PFSK-1 (cell line): ENCODE results near the gene NACC2.

Experiments used
- POLR2AphosphoS5 ChIP-seq: IDR thresholded peaks from 2 replicates; pipeline ENCODE4 v1.6.1; 2012; ENCODE audit warnings: low read depth, mild to moderate bottlenecking, control low read depth, low read length, moderate library complexity
- TAF1 ChIP-seq: IDR thresholded peaks from 2 replicates; pipeline ENCODE4 v1.6.1; 2012; ENCODE audit warnings: low read length, control low read depth, borderline replicate concordance; ENCODE audit not compliant: insufficient read depth
- TF ChIP-seq, protein P1 (sequence below), 2 experiments: IDR thresholded peaks; 2 replicates each; pipeline versions ENCODE4 v1.6.1 to v1.8.0; 2011 to 2012; ENCODE audit warnings: low read depth in 2 of 2, low read length in 2 of 2, control low read depth in 1 of 2, inconsistent platforms in 1 of 2, mild to moderate bottlenecking in 1 of 2, moderate library complexity in 1 of 2; ENCODE audit not compliant: insufficient read depth in 1 of 2

DNA sequence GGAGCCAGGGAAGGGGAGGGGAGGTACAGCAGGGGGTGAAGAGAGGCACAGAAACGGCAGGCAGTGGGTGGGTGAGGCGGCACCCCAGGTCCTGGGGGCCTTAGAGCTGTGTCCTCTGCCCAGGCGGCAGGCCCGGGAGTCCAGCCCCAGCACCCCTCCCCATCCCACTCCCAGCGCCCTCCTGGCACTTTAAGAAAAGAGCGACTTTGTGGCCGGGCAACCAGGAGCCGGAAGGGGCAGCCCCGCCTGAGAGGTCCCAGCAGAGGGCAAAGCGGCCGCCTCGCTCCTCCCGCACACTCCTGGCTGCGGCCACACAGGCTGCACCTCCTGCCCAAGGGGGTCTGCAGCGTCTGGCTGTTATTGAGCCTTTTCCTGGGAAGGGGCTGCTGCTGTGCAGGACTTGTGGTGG lies 42.6 kb downstream of the NACC2 start:
- TF ChIP-seq POLR2AphosphoS5 (no peak), TAF1 (no peak)
- TF ChIP-seq, protein P1, sequence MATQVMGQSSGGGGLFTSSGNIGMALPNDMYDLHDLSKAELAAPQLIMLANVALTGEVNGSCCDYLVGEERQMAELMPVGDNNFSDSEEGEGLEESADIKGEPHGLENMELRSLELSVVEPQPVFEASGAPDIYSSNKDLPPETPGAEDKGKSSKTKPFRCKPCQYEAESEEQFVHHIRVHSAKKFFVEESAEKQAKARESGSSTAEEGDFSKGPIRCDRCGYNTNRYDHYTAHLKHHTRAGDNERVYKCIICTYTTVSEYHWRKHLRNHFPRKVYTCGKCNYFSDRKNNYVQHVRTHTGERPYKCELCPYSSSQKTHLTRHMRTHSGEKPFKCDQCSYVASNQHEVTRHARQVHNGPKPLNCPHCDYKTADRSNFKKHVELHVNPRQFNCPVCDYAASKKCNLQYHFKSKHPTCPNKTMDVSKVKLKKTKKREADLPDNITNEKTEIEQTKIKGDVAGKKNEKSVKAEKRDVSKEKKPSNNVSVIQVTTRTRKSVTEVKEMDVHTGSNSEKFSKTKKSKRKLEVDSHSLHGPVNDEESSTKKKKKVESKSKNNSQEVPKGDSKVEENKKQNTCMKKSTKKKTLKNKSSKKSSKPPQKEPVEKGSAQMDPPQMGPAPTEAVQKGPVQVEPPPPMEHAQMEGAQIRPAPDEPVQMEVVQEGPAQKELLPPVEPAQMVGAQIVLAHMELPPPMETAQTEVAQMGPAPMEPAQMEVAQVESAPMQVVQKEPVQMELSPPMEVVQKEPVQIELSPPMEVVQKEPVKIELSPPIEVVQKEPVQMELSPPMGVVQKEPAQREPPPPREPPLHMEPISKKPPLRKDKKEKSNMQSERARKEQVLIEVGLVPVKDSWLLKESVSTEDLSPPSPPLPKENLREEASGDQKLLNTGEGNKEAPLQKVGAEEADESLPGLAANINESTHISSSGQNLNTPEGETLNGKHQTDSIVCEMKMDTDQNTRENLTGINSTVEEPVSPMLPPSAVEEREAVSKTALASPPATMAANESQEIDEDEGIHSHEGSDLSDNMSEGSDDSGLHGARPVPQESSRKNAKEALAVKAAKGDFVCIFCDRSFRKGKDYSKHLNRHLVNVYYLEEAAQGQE (IDR thresholded peaks at IDR 0.05; ENCODE audit: insufficient read depth in 1 of 2, low read depth in 2 of 2, low read length in 2 of 2) = no peak
